Effector memory CD8-positive, alpha-beta T cell (primary cell): ENCODE results near the gene DSTYK.

Experiments used
- ATAC-seq: fragments of 150-1000 bp; cut with Tn5 transposase; replicated peaks from 2 replicates; pipeline ENCODE4 v1.10.0; 2021; ENCODE audit warnings: mild to moderate bottlenecking, moderate library complexity
- DNase-seq, 3 experiments: peaks; one replicate each; pipeline ENCODE4 v3.0.0; 2021
- H3K27ac Mint-ChIP-seq, 2 donors: one replicate each; pipeline ENCODE4 v1.8.0; 2022; ENCODE audit warnings: mild to moderate bottlenecking in 2 of 2, mixed read lengths in 2 of 2, moderate library complexity in 2 of 2
- H3K27me3 Mint-ChIP-seq, 2 donors: one replicate each; pipeline ENCODE4 v1.8.0; 2022; ENCODE audit warnings: mixed read lengths in 2 of 2
- H3K36me3 Mint-ChIP-seq: one replicate; pipeline ENCODE4 v1.8.0; 2022; ENCODE audit warnings: mild to moderate bottlenecking, moderate library complexity, mixed read lengths; ENCODE audit not compliant: insufficient read depth
- H3K4me1 Mint-ChIP-seq, 2 donors: one replicate each; pipeline ENCODE4 v1.8.0; 2022; ENCODE audit warnings: low read depth in 2 of 2, mixed read lengths in 2 of 2
- H3K4me3 Mint-ChIP-seq, 2 donors: one replicate each; pipeline ENCODE4 v1.8.0; 2022; ENCODE audit warnings: mild to moderate bottlenecking in 2 of 2, mixed read lengths in 2 of 2, moderate library complexity in 2 of 2
- H3K9me3 Mint-ChIP-seq, 2 donors: one replicate each; pipeline ENCODE4 v1.8.0; 2022; ENCODE audit warnings: mixed read lengths in 2 of 2

The DSTYK gene

DNA sequence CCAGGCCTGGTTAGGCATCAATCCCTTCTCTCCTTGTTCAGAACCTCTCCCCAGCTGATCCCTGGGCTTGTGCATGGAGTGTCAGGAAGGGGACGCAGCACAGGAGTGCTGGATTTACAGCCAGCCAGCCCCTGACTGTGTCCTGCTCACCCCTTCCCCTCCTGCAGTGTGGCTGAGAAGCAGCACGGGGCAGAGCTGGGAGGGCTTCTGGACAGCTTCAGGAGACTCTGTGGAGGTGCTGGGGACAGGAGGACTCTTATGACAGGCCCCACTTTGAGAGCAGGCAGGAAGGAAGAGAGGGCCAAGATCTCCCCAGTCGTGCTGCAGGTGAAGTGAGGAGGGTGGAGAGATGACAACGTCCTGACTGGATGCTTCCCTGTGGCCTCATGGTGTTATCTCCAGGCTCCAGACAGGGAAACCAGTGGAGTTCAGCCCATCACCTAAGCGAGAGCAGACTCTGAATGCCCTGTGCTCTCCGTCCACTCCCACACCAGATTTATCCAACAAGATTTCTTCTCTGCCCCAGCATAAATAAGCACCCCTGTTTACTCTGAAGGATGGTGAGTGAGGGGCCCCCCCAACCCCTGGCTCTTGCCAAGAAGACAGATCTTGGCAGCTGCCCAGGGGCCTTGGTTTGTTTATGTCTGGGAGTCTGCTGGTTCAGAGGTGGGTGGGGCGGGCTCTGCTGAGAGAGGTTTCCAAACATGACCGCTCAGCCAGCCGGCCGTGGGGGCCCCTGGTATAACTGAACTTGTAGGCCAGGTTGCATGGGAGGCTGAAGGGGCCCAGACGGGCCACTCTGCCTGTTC lies 37.5 kb upstream of the DSTYK start:
- no peak for DNase-seq

DNA sequence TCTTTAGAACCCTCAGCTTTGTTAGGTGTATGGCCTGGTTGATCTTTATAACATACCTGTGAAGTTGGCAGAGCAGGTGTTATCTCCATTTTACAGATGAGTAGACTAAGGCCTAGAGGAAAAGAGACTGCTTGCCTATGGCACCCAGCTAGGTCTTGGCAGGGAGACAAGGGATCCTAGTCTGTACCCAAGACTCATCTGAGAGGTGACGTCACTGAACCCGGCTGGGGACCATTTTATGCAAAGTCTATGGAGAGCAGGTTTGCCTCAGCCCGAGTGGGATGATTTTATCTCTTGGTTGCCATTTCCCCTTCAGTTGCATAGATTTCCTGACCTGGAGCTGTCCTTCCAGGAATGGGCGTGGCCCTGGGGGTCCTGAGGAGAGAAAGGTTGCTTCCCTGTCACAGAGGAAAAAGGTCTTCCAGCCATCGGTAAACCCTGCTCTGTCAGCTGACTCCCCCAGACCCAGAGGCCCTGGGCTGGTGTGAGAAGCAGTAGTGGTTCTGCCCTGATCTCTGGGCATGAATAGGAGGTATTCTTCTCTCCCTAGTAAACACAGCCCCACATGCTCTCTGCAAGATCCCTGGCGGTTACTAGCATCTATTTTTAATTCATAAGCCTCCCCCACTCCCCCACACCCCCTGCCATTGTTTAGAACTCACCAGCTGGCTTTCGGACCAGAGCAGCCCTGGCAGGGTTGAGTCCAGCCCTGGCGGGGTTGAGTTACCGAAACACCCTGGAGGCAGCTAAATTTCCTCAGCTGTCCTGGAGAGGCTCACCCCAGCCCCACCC lies 35.8 kb upstream of the DSTYK start:
- ATAC-seq: no peak
- peak overlapping the region in 1 of 2 donors; percentile 42 for H3K27ac Mint-ChIP-seq
- H3K27me3 Mint-ChIP-seq: no peaks in the 10 kb centered on the region
- no peaks in the 10 kb centered on the region for H3K9me3 Mint-ChIP-seq
- no peaks in the 10 kb centered on the region for H3K36me3 Mint-ChIP-seq
- H3K4me3 Mint-ChIP-seq: no peak overlapping the region
- H3K4me1 Mint-ChIP-seq: peaks cover 1 to 4% of the 10 kb centered on the region in 2 donors
- DNase-seq: no peak

More for the DNA sequence above, 37.5 kb upstream of the DSTYK start:
- peak overlapping the region in 1 of 2 donors; percentile 12 for H3K27ac Mint-ChIP-seq
- no peak overlapping the region for H3K4me3 Mint-ChIP-seq
- no peaks in the 10 kb centered on the region for H3K36me3 Mint-ChIP-seq
- no peak for ATAC-seq
- H3K4me1 Mint-ChIP-seq: peaks cover 1 to 4% of the 10 kb centered on the region in 2 donors
- no peaks in the 10 kb centered on the region for H3K27me3 Mint-ChIP-seq
- H3K9me3 Mint-ChIP-seq: no peaks in the 10 kb centered on the region

GRCh38 chr1:205246351-205247119 lies 35.0 kb upstream of the DSTYK start:
- no peaks in the 10 kb centered on the region for H3K36me3 Mint-ChIP-seq
- ATAC-seq (no peak), DNase-seq (no peak)
- H3K27ac Mint-ChIP-seq: peak overlapping the region in 1 of 2 donors; percentile 42
- H3K9me3 Mint-ChIP-seq: no peaks in the 10 kb centered on the region
- H3K4me3 Mint-ChIP-seq: no peak overlapping the region
- no peaks in the 10 kb centered on the region for H3K27me3 Mint-ChIP-seq
- H3K4me1 Mint-ChIP-seq: peaks cover 1 to 4% of the 10 kb centered on the region in 2 donors

DNA sequence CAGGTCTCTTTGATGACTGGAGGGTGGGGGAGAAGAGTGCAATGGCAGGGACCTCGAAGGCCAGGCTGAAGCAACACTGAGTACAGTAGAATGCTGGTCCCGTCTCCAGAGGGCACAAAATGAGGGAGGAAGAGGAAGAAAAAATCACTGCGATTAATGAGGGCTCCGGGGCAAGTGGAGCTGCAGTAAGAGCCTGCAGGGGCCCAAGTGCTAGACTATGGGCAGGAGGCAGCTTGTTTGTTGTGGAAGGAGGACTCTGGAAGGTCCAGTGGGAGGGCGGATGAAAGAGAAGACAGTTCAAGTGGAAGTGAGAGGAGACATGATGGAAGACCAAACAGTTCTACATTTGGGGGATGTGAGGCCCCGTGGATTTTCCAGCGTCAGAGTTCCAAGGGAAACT lies 33.6 kb upstream of the DSTYK start:
- H3K36me3 Mint-ChIP-seq: no peaks in the 10 kb centered on the region
- H3K27ac Mint-ChIP-seq: no peak overlapping the region
- no peaks in the 10 kb centered on the region for H3K9me3 Mint-ChIP-seq
- H3K4me3 Mint-ChIP-seq: no peak overlapping the region
- ATAC-seq: no peak
- no peak for DNase-seq
- H3K27me3 Mint-ChIP-seq: no peaks in the 10 kb centered on the region
- H3K4me1 Mint-ChIP-seq: peaks cover 1 to 4% of the 10 kb centered on the region in 2 donors

DNA sequence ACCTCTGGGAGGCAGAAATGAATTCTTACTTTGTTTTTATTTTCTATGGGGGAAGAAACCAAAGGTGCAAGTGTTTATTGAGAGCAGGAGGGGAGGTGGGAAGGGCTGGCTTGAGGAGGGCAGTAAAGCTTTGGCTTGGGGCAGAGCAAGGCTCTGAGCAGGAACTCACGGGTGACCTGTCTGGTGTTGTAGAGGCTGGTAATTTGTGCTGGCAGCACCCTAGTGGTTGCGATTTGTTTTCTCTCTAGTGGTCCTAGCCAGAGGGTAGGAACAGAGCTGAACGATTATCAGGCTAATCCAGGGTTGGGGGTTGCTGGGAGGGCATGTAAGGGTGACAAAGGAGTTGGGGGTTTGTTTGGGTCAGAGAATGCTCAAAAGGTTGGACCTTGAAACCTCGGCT lies 32.9 kb upstream of the DSTYK start:
- H3K36me3 Mint-ChIP-seq: no peaks in the 10 kb centered on the region
- no peak overlapping the region for H3K4me3 Mint-ChIP-seq
- no peaks in the 10 kb centered on the region for H3K9me3 Mint-ChIP-seq
- ATAC-seq (no peak), DNase-seq (no peak)
- H3K27ac Mint-ChIP-seq: no peak overlapping the region
- H3K4me1 Mint-ChIP-seq: peaks cover 1 to 4% of the 10 kb centered on the region in 2 donors
- no peaks in the 10 kb centered on the region for H3K27me3 Mint-ChIP-seq

DNA sequence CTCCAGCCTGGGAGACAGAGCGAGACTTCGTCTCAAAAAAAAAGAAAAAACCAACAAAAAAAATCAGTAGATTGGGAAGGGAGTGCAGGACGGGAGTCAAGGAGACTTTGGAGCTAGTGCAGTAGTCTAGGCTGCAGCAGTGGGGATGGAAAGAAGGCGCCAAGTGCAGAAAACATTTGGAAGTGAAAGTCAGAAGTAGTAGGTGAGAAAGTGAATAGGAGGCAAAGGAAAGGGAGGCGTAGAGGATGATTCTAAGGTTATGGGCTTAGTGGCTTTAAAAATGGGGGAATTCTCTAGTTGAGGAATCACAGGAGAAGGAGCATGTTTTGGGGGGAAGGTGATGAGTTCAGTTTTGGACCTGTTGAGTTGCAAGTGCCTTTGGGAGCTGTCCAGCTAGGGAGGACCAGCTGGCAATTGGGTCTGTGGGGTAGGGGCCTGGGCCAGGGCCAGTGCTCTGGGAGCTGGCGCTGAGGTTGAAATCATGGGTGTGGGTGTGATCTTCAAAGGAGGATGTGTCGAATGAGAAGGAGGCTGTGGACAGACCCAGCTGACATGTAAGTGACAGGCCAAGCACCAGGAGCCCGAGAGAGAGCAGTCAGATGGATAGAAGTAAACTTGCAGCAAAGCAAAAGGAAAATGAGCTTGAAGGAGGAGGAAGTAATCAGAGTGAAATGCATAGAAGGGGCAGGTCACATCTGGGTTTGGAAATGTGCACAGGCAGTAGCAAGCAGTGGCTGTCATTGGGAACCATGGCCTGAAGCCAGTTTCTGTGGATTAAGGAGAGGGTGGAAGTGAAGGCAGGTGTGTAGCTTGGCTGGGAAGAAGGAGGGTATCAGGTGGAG lies 32.1 kb upstream of the DSTYK start:
- H3K4me3 Mint-ChIP-seq: no peak overlapping the region
- no peaks in the 10 kb centered on the region for H3K36me3 Mint-ChIP-seq
- DNase-seq (no peak), ATAC-seq (no peak)
- no peaks in the 10 kb centered on the region for H3K27me3 Mint-ChIP-seq
- H3K9me3 Mint-ChIP-seq: no peaks in the 10 kb centered on the region
- H3K4me1 Mint-ChIP-seq: peaks cover 1 to 4% of the 10 kb centered on the region in 2 donors
- H3K27ac Mint-ChIP-seq: no peak overlapping the region

DNA sequence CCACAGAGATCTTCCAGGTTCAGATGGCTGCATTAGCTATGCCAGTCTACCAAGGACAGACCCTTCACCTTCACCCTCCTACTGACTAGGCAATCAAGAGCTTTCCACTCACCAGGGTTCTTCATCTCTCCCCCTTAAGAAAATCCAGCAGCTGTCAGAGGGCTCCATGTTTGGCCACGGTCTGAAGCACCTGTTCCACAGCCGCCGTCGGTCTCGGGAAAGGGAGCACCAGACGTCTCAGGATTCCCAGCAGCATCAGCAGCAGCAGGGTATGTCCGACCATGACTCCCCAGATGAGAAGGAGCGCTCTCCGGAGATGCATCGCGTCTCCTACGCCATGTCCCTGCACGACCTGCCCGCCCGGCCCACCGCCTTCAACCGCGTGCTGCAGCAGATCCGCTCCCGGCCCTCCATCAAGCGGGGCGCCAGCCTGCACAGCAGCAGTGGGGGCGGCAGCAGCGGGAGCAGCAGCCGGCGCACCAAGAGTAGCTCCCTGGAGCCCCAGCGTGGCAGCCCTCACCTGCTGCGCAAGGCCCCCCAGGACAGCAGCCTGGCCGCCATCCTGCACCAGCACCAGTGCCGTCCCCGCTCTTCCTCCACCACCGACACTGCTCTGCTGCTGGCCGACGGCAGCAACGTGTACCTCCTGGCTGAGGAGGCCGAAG lies 30.0 kb upstream of the DSTYK start:
- no peak for ATAC-seq
- H3K9me3 Mint-ChIP-seq: no peaks in the 10 kb centered on the region
- H3K36me3 Mint-ChIP-seq: no peaks in the 10 kb centered on the region
- no peaks in the 10 kb centered on the region for H3K27me3 Mint-ChIP-seq
- H3K27ac Mint-ChIP-seq: no peak overlapping the region
- H3K4me3 Mint-ChIP-seq: no peak overlapping the region
- DNase-seq: no peak
- peaks cover 0 to 4% of the 10 kb centered on the region in 2 donors for H3K4me1 Mint-ChIP-seq

GRCh38 chr1:205240569-205240968 lies 29.1 kb upstream of the DSTYK start:
- no peak for DNase-seq
- Mint-ChIP-seq H3K4me1 (no peaks in the 10 kb centered on the region), H3K36me3 (no peaks in the 10 kb centered on the region), H3K27me3 (no peaks in the 10 kb centered on the region), H3K4me3 (no peak overlapping the region), H3K27ac (no peak overlapping the region), H3K9me3 (no peaks in the 10 kb centered on the region)
- no peak for ATAC-seq

GRCh38 chr1:205240118-205240517 lies 28.6 kb upstream of the DSTYK start:
- H3K27me3 Mint-ChIP-seq: no peaks in the 10 kb centered on the region
- ATAC-seq: no peak
- no peak overlapping the region for H3K27ac Mint-ChIP-seq
- no peak for DNase-seq
- no peaks in the 10 kb centered on the region for H3K4me1 Mint-ChIP-seq
- no peak overlapping the region for H3K4me3 Mint-ChIP-seq
- no peaks in the 10 kb centered on the region for H3K36me3 Mint-ChIP-seq
- no peaks in the 10 kb centered on the region for H3K9me3 Mint-ChIP-seq

DNA sequence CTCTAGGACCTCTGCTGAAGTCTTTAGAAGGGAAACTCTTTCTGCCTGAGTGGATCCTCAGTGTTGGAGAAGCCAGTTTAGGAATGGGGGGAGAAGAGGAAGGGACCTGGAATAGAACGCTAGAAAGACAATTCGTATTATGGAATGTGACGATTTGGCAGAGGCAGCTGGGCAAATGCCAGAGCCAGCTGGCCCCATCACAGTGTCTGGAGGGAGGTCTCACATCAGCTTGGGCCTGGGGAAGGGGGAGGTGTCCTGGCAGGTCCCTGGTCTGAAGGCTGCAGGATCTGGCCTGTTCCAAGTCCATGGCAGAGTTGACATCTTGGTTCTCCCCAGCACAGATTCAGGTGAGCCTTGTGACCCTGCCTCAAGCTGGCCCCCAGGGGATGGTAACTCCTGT lies 27.6 kb upstream of the DSTYK start:
- no peaks in the 10 kb centered on the region for H3K9me3 Mint-ChIP-seq
- ATAC-seq (no peak), DNase-seq (no peak)
- no peak overlapping the region for H3K27ac Mint-ChIP-seq
- no peaks in the 10 kb centered on the region for H3K36me3 Mint-ChIP-seq
- H3K4me3 Mint-ChIP-seq: no peak overlapping the region
- H3K4me1 Mint-ChIP-seq: no peaks in the 10 kb centered on the region
- no peaks in the 10 kb centered on the region for H3K27me3 Mint-ChIP-seq

DNA sequence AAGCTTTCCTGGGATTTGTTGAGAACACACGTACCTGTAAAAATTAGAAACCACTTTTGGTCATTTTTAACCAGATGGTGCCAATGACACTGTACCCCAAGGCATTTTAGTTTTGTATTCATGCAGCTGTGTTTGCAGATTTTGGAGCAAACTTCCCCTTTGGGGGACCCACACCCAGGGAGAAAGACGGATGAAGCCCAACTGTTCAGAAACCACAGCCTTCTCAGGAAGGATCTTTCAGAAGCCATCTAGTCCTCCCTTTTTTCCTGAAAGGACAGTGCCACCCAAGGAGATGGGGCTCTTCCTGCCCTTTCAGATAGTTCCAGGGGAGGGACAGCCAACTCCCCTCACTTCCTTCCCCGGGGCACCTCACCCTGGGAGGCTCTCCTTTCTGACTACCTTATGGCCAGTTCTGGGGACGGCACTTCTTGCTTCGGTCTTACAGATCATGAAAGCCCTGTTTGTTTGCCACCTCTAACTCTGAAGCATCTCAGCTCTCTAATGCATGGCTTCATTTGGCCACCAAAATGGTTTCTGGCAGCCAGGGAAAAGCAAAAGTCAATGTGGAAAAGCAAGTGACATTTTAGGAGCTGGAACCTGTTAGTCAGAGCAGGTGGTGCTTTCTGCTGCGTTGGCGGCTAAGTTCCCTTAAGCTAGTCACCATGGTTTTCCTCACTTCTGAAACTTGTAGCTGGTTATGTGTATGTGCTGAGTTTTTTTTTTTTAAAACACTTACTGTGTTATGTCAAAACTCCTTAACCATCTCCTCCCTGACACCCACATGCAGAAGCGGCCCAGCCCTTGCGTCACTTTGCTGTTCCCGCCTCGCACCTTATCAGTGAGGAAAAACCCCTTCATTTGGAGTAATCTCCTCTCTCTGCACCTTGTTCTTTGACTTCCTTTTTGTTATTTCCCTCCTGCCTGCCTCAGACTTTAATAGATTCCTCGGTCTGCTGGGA lies 26.3 kb upstream of the DSTYK start:
- no peaks in the 10 kb centered on the region for H3K4me1 Mint-ChIP-seq
- ATAC-seq (no peak), DNase-seq (no peak)
- H3K9me3 Mint-ChIP-seq: no peaks in the 10 kb centered on the region
- no peak overlapping the region for H3K4me3 Mint-ChIP-seq
- H3K27ac Mint-ChIP-seq: peak overlapping the region in 1 of 2 donors; percentile 14
- H3K27me3 Mint-ChIP-seq: no peaks in the 10 kb centered on the region
- no peaks in the 10 kb centered on the region for H3K36me3 Mint-ChIP-seq
